Sigmoid colon (tissue), 7 donors: ENCODE results near the gene TMEM213. TPM values are rescaled to one million over a fixed set of nuclear protein-coding genes. Genes with fewer than 3 reads are reported as not detected.

Experiments
- DNase-seq: peaks from one replicate; pipeline ENCODE4 v3.0.0-alpha.2; 2019
- H3K27ac ChIP-seq, 4 donors: fragments of 200-600 bp; sonication (generic); one replicate each; pipeline ENCODE4 v1.5.1; 2016 to 2019; ENCODE audit warnings: mild to moderate bottlenecking in 1 of 4
- H3K27me3 ChIP-seq, 3 donors: fragments of 200-600 bp; sonication (generic); one replicate each; pipeline ENCODE4 v1.5.1; 2019; ENCODE audit warnings: mild to moderate bottlenecking in 1 of 3
- H3K36me3 ChIP-seq, 4 donors: fragments of 200-600 bp; sonication (generic); one replicate each; pipeline ENCODE4 v1.5.1; 2016 to 2019
- H3K4me1 ChIP-seq, 4 donors: fragments of 200-600 bp; sonication (generic); one replicate each; pipeline ENCODE4 v1.5.1; 2017 to 2019
- H3K4me3 ChIP-seq, 4 donors: fragments of 200-600 bp; sonication (generic); one replicate each; pipeline ENCODE4 v1.5.1; 2017 to 2019; ENCODE audit warnings: mild to moderate bottlenecking in 2 of 4, moderate library complexity in 1 of 4
- H3K9me3 ChIP-seq, 4 donors: fragments of 200-600 bp in 3 of 4; sonication (generic) in 3 of 4; one replicate each; pipeline versions ENCODE4 v1.5.1 to v1.6.1; 2013 to 2019
- EP300 ChIP-seq, 4 donors: sonication (generic); formaldehyde crosslinking; IDR thresholded peaks; one replicate each; pipeline ENCODE4 v1.6.1; 2017; ENCODE audit warnings: antibody characterized with exemption in 4 of 4
- POLR2A ChIP-seq, 2 donors: fragments of 450-650 bp; IDR thresholded peaks; one replicate each; pipeline ENCODE4 v1.6.1; 2016; ENCODE audit warnings: antibody characterized with exemption in 2 of 2, mild to moderate bottlenecking in 2 of 2, moderate library complexity in 2 of 2
- POLR2AphosphoS5 ChIP-seq, 4 donors: sonication (generic); formaldehyde crosslinking; IDR thresholded peaks; one replicate each; pipeline ENCODE4 v1.6.1; 2017; ENCODE audit warnings: antibody characterized with exemption in 4 of 4
- WGBS, 2 donors: extraction: QIAGEN DNeasy Blood & Tissue Kit; methylation state at CpG; one replicate each; pipeline ENCODE4 v1.1.7; 2013; 5-methylcytosine and 5-hydroxymethylcytosine counted together
- intact Hi-C: fragments of 100-400 bp; cut with DNase I; formaldehyde crosslinking; loops from one replicate; pipeline ENCODE4 v1.15.1; 2023
- polyA plus RNA-seq, 3 donors: library from polyadenylated mRNA; stranded (reverse); fragments of 200-250 nt; gene quantifications; one replicate each; pipeline ENCODE4 v1.2.3, GENCODE V29; 2013
- total RNA-seq, 4 donors: library from RNA; depleted of rRNA; stranded (reverse); fragments of >200 nt; gene quantifications; one replicate each; pipeline ENCODE4 v1.1.0, GENCODE V29; 2016
- TF ChIP-seq, protein P1 (sequence below), 4 experiments: fragments of 450-650 bp in 3 of 4; fragments of 200-600 bp in 1 of 4; IDR thresholded peaks; one replicate each; pipeline ENCODE4 v1.5.1; 2016 to 2019; ENCODE audit warnings: antibody characterized with exemption in 4 of 4, mild to moderate bottlenecking in 3 of 4, moderate library complexity in 2 of 4
- donor health status: healthy with polysubstance abuse.
- donor health status: Bipolar disorder and iron deficiency.
- donor health status: healthy.

The TMEM213 gene
- total and polyA plus RNA-seq, 7 donors = 0.01 TPM; not detected in 6

DNA sequence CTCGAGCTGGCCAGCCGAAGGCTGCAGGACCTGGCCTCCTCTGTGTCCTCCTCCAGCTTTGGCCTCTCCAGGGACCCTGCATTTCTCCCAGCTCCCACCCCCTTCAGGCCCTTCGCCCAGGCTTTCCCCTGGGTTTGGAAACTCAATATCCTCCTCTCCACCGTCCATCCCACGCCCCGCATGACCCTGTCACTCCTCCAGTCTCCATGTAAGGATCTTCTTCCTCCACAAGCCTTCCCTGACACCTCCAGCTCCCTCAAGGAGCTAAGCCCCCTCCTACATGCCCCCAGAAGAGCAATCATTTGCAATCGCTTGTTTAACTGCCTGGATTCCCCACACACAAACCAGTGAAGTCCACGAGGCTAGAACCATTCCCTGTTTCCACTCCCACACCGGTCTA, 24.6 kb upstream of the TMEM213 start:
- Histone ChIP-seq H3K4me1 (no peaks in the 10 kb centered on the region), H3K9me3 (no peaks in the 10 kb centered on the region), H3K27ac (no peak overlapping the region), H3K27me3 (peaks cover 0 to 11% (median 0%) of the 10 kb centered on the region in 3 donors), H3K36me3 (no peaks in the 10 kb centered on the region), H3K4me3 (no peak overlapping the region)
- DNase-seq = no peak
- no peak for TF ChIP-seq EP300 (IDR thresholded peaks at IDR 0.05)
- no peak for TF ChIP-seq POLR2A (IDR thresholded peaks at IDR 0.05)
- TF ChIP-seq POLR2AphosphoS5 (IDR thresholded peaks at IDR 0.05) = no peak
- TF ChIP-seq, protein P1, sequence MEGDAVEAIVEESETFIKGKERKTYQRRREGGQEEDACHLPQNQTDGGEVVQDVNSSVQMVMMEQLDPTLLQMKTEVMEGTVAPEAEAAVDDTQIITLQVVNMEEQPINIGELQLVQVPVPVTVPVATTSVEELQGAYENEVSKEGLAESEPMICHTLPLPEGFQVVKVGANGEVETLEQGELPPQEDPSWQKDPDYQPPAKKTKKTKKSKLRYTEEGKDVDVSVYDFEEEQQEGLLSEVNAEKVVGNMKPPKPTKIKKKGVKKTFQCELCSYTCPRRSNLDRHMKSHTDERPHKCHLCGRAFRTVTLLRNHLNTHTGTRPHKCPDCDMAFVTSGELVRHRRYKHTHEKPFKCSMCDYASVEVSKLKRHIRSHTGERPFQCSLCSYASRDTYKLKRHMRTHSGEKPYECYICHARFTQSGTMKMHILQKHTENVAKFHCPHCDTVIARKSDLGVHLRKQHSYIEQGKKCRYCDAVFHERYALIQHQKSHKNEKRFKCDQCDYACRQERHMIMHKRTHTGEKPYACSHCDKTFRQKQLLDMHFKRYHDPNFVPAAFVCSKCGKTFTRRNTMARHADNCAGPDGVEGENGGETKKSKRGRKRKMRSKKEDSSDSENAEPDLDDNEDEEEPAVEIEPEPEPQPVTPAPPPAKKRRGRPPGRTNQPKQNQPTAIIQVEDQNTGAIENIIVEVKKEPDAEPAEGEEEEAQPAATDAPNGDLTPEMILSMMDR (IDR thresholded peaks at IDR 0.05) = no peak
- WGBS, 2 donors = 86 to 87% methylated on average over 9 of the region's 9 CpGs
- intact Hi-C loops = no loop called here

DNA sequence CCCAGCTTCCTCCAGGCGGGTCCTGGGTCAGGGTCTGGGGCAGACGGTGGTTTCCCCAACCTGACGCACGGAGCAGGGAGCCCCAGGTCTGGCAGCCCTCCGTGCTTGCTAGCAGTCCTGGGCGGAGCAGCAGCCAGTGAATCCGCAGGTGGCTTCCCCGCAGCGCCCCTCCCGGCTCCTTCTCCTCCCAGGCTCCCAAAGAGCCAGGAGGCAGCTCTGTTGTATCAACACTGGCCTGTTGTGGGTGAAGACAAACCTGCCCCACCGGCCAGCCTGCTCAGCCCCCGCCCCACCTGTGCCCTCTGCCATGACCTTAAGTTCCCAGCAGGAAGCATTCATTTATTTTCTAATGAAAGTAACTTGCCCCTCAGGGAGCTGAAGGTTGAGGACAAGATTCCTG, 24.0 kb upstream of the TMEM213 start:
- TF ChIP-seq, protein P1 (IDR thresholded peaks at IDR 0.05) = no peak
- no peak for TF ChIP-seq EP300 (IDR thresholded peaks at IDR 0.05)
- no peak for TF ChIP-seq POLR2A (IDR thresholded peaks at IDR 0.05)
- TF ChIP-seq POLR2AphosphoS5 (IDR thresholded peaks at IDR 0.05) = no peak
- H3K27ac ChIP-seq = no peak overlapping the region
- H3K4me1 ChIP-seq = no peaks in the 10 kb centered on the region
- peaks cover 0 to 11% (median 0%) of the 10 kb centered on the region in 3 donors for H3K27me3 ChIP-seq
- WGBS, 2 donors = 66 to 80% methylated on average over 12 of the region's 12 CpGs
- no peak overlapping the region for H3K4me3 ChIP-seq
- H3K36me3 ChIP-seq = no peaks in the 10 kb centered on the region
- DNase-seq = no peak
- H3K9me3 ChIP-seq = no peaks in the 10 kb centered on the region
- intact Hi-C loops = no loop called here

DNA sequence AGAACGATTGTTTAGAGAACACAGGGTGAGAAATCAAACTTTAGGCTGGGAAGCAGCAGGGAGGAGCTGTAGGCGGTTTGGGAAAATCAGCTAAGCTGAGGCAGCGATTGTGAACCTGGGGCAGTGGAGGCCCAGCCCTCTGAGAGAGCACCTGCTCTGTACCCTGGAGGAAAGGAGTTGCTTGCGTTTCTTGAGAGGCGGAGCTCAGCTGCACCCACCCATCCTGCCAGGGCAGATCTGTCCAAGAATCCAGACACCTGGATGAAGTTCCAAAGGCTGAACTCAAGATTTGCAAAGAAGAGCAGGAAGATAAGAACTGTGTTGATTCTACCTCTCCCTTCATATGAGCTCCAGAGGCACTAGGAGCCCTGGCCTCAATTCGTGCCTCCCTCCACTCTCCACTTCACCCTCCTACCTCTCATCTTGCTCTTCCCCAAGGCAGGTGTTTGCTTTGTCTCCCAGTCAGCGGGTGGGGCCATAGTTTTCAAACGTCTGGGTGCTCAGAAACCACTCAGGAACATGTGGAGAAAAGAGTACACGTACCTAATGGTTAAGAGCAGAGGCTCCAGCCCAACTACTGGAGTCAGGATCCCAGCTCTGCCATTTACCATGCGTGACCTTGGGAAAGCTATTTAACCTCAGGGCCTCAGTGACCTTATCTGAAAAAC, 21.5 kb upstream of the TMEM213 start:
- H3K9me3 ChIP-seq = no peaks in the 10 kb centered on the region
- TF ChIP-seq EP300 (IDR thresholded peaks at IDR 0.05) (no peak), POLR2A (IDR thresholded peaks at IDR 0.05) (no peak), POLR2AphosphoS5 (IDR thresholded peaks at IDR 0.05) (no peak)
- TF ChIP-seq, protein P1 (IDR thresholded peaks at IDR 0.05) = no peak
- WGBS, 2 donors = 27 to 61% methylated on average over 10 of the region's 10 CpGs
- H3K27me3 ChIP-seq = peaks cover 0 to 11% (median 0%) of the 10 kb centered on the region in 3 donors
- H3K4me1 ChIP-seq = no peaks in the 10 kb centered on the region
- no peaks in the 10 kb centered on the region for H3K36me3 ChIP-seq
- DNase-seq = no peak
- H3K4me3 ChIP-seq = no peak overlapping the region
- intact Hi-C loops = no loop called here
- no peak overlapping the region for H3K27ac ChIP-seq

DNA sequence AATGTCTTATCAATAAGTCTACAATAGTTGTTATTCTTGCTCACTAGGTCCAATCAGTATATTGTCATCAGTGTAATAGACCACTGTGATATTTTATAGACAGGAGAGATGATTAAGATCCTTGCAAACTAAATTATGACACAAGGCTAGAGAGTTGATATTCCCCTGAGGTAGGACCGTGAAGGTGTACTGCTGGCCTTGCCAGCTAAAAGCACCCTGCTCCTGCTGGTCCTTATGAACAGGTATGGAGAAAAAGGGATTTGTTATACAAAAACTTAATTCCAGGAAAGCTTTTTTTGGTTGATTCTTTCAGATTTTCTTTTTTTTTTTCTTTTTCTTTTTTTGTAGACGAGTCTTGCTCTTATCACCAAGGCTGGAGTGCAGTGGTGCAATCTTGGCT, 16.8 kb upstream of the TMEM213 start:
- 89 to 93% methylated on average over 2 of the region's 2 CpGs for WGBS, 2 donors
- Histone ChIP-seq H3K27ac (no peak overlapping the region), H3K4me1 (no peaks in the 10 kb centered on the region), H3K9me3 (no peaks in the 10 kb centered on the region), H3K4me3 (no peak overlapping the region), H3K27me3 (no peaks in the 10 kb centered on the region), H3K36me3 (no peaks in the 10 kb centered on the region)
- TF ChIP-seq EP300 (IDR thresholded peaks at IDR 0.05) = no peak
- TF ChIP-seq POLR2A (IDR thresholded peaks at IDR 0.05) = no peak
- TF ChIP-seq, protein P1 (IDR thresholded peaks at IDR 0.05) = no peak
- no peak for TF ChIP-seq POLR2AphosphoS5 (IDR thresholded peaks at IDR 0.05)
- intact Hi-C loops = no loop called here
- no peak for DNase-seq

DNA sequence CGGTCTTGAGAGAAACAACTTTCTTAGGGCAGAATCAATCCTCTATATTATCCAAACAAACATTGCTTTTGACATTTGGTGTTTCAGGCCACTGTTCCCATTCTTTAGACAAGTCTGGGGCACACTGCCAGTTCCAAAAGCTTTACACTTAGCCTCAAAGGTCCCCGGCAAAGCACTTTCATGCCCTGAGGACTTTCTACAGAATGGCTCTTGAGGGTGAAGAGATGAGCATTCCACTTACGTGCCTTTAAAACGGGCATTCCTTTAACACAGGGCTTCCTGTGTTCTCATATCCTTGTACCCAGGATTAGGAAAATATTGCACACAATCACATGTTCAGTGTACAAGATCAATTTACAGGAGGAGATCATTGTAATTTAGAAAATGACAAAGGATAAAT, 13.1 kb upstream of the TMEM213 start:
- H3K4me3 ChIP-seq = no peak overlapping the region
- no peak for TF ChIP-seq POLR2AphosphoS5 (IDR thresholded peaks at IDR 0.05)
- no peaks in the 10 kb centered on the region for H3K27me3 ChIP-seq
- no peak for DNase-seq
- 79 to 82% methylated on average over 4 of the region's 4 CpGs for whole genome bisulfite sequencing, 2 donors
- H3K36me3 ChIP-seq = no peaks in the 10 kb centered on the region
- H3K4me1 ChIP-seq = no peaks in the 10 kb centered on the region
- H3K9me3 ChIP-seq = no peaks in the 10 kb centered on the region
- H3K27ac ChIP-seq = no peak overlapping the region
- intact Hi-C loops = no loop called here
